ENCODE data around the gene BIRC6.

GRCh38 chr2:32611771-32612170, 254.9 kb downstream of the BIRC6 start:
- no peak for TF ChIP-seq E2F5 (CRISPR knock-in tag; IDR thresholded peaks at IDR 0.05)
- no peak for TF ChIP-seq CTCF (IDR thresholded peaks at IDR 0.05)
- no peak for TF ChIP-seq CBFB (CRISPR knock-in tag; IDR thresholded peaks at IDR 0.05; ENCODE audit: low read depth)
